ENCODE data around the gene TECPR1.

Gene TECPR1

DNA sequence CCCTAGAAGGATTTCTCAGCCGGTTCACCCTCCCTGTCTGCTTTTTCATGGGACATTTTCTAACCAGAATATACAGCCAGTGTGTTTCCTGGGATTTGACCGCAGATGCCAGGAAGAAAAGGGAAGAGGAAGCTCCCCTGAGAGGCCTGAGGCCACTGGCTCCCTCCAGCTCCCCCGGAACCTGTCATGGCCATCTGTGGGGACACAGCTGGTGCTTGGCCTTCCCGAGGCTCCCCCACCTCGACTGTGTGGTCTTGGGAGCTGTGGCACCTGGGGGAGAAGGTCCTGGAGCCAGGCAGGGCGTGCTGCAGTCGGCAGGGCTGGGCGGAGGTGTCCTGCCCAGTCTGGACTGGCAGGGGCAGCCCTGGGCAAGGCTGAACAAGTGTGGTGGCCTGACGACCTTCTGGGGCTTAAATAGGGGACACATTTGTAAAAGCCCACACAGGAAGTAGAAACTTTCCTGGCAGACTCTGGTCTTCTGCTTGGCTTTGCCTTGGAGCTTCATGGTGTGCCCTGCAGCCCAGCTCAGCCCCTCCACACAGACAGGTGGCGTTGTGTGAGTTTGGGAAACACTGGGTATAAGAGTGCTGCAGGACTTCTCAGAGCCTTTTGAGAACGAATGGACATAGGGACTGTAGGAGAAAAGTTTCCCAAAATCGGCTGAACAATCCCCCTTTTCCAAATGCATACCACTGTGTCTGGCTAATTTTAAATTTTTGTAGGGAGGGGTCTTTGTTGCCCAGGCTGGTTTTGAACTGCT lies 36.2 kb upstream of the TECPR1 start:
- Mint-ChIP-seq H3K27ac (no peak overlapping the region), H3K4me3 (no peak overlapping the region), H3K27me3 (ENCODE audit: low read depth) (no peaks in the 10 kb centered on the region)

DNA sequence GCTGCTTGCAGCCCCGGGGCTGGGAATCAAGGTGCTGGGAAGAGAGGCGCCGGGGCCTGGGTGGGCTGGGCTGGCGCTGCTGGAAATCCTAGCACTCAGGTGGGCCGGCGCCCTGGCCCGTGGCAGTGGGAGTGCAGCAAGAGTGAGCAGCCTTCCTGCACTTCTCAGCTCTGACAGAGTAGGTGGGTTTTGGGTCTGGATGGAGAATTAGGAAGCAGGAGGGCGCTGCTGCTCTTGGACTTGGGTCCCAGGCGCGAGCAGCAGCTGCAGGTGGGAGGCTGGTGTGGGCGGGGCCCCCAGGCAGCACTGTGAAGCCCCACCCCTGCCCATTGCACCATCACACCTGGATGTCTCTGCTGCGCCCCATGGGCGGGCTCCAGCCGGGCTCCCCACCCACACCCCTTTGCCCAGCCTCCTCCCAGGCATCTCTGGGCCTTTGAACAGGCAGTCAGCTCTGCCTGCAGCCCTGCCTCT lies 35.5 kb upstream of the TECPR1 start:
- peaks cover 14% of the 10 kb centered on the region for H3K36me3 Mint-ChIP-seq (ENCODE audit: low read depth)
- no peaks in the 10 kb centered on the region for H3K9me3 Mint-ChIP-seq
- H3K27me3 Mint-ChIP-seq (ENCODE audit: low read depth), result no peaks in the 10 kb centered on the region
- H3K27ac Mint-ChIP-seq, result no peak overlapping the region
- no peak overlapping the region for H3K4me3 Mint-ChIP-seq
- peaks cover 17% of the 10 kb centered on the region for H3K4me1 Mint-ChIP-seq (ENCODE audit: low read depth)

More for the DNA sequence above, 36.2 kb upstream of the TECPR1 start:
- Mint-ChIP-seq H3K9me3 (no peaks in the 10 kb centered on the region), H3K4me1 (ENCODE audit: low read depth) (peaks cover 10% of the 10 kb centered on the region), H3K36me3 (ENCODE audit: low read depth) (peaks cover 6% of the 10 kb centered on the region)

DNA sequence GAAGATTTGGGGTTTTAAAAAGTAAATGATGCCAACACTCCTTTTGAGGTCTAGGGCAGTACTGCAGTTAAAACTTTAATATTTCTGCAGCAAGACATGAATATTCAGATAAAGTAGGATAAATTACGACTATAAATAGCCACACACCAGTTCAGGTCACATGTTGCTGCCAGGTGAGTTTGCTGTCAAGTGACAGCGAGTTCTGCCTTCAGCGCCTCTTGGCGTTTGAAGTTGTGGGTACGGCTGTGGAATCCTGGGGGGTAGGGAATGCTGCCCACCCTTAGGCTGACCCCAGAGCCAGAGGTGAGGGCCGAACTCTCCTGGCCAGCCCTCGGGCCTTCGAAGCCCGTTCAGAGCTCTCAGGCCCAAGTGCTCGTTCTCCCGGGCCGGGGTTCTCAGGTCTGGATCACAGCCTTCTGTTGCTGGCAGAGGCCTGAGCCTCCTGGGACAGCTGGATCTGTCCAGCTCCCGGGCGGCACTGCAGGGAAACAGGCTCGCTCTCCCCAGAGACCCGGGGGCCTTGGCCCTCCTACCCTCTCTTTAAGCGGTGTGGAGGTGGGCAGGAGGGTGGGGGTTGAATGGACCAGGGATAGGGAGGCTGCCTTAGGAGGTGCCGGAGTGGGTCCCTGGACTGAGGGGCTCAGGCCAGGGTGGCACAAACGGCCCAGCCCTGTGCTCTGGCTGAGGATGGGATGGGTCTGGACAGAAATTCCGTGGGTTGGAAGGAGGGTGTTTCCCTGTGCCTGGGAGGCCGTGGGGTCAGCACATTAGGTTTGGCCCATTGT lies 34.9 kb upstream of the TECPR1 start:
- H3K36me3 Mint-ChIP-seq (ENCODE audit: low read depth), result peaks cover 15% of the 10 kb centered on the region

DNA sequence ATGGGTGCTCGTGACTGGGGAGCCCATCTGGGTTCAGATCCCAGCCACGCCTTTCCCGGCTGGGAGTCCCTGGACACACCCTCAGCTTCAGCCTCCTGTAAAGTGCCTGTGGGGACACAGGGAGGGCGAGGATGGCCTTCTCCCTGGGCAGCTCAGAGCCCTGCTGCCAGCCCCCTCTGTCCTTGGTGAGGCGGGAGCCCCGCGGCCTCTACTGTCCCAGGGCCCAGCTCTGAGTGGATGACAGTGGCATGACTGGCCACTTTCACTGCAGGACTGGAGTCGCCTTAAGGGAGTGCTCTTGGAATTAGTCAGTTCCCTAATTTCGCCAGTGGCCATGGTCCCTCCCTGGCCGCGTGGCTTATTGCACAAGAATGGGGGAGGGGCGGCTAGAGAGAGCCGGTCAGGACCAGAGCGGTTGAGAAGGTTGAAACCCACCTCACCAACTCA lies 34.1 kb upstream of the TECPR1 start:
- Mint-ChIP-seq H3K36me3 (ENCODE audit: low read depth) (peaks cover 15% of the 10 kb centered on the region), H3K27ac (no peak overlapping the region)

More for the DNA sequence above, 34.9 kb upstream of the TECPR1 start:
- no peak overlapping the region for H3K4me3 Mint-ChIP-seq
- no peaks in the 10 kb centered on the region for H3K27me3 Mint-ChIP-seq (ENCODE audit: low read depth)
- H3K9me3 Mint-ChIP-seq, result no peaks in the 10 kb centered on the region
- peaks cover 21% of the 10 kb centered on the region for H3K4me1 Mint-ChIP-seq (ENCODE audit: low read depth)
- H3K27ac Mint-ChIP-seq, result no peak overlapping the region

DNA sequence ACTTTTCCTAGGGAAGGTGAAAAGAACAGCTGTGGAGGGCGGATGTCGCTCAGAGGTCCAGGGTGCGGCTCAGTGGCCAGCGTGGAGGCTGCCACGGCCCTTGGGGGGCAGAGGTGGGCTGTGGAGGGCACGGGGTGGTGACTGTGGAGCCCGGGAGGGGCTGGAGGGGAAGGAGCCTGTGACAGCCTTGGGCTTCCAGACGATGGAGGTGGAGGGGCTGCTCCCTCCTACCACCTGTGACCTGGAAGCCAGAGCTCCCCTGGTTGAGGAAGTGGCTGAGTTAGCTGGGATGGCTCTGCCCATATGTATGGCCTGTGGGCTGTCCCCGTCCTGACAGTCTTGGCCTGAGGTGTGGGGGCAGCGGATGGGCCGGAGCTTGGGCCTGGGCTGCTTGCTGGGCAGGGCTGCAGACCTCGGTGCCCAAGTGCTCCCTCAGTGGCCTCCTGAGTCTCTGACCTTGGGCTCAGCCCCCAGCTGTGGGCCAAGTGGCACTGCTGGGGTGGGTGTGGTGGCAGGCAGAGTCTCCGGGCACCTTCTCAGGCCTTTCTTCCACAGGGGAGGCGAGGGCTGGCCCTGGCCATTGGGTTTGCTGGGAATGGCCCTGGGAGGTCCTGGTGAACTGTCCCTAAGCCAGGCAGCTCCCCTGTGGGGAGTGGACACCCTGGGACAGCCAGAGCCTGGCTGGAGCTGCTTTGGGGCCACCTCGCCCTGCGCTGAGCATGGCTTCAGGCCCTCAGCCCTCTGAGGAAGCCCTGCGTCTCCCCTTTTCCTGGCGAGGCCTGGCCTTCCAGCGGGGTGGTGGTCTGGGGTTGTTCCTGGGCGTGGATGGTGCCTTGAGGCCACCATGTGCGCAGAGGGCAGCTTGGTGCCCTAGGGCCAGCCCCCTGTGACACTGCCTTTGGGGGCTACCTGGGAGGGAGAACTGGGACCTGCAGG lies 33.4 kb upstream of the TECPR1 start:
- Mint-ChIP-seq H3K27ac (no peak overlapping the region), H3K36me3 (ENCODE audit: low read depth) (peaks cover 15% of the 10 kb centered on the region), H3K27me3 (ENCODE audit: low read depth) (no peaks in the 10 kb centered on the region), H3K9me3 (no peaks in the 10 kb centered on the region), H3K4me3 (no peak overlapping the region), H3K4me1 (ENCODE audit: low read depth) (peaks cover 24% of the 10 kb centered on the region)

More for the DNA sequence above, 34.1 kb upstream of the TECPR1 start:
- Mint-ChIP-seq H3K9me3 (no peaks in the 10 kb centered on the region), H3K27me3 (ENCODE audit: low read depth) (no peaks in the 10 kb centered on the region), H3K4me3 (no peak overlapping the region), H3K4me1 (ENCODE audit: low read depth) (peaks cover 21% of the 10 kb centered on the region)

DNA sequence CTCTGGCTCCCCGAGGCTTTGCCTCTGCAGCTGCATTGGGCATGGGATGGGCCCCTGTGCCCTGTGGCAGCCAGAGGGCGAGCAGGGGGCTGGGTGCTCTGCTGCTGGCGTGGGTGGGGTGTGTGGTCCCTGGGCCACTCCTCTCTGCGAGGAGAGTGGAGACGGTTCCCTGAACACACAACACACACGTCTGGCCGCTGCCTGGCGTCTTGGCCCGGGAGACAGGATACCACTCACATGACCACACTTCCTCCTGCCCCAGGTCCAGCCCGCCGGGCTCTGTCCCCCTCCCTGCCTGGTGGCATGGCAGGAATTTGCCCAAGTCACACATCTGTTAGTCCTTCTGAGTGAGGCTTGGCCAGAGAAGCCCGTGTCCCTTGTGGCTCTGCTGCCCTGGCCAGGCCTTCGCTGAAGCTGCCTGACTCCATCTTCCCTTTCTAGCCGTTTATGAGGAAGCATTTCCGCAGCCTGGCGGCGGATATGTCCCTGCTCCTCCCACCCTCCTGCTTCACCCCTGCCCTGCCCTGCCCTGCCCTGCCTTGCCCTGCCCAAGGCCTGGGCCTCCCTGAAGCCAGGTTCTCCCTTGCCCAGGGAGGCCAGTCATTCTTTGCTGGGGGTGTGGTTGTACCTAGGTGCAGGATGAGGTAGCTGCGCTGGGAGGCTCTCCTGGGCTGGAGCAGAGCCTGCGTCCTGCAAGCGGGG lies 32.5 kb upstream of the TECPR1 start:
- H3K36me3 Mint-ChIP-seq (ENCODE audit: low read depth), result peaks cover 15% of the 10 kb centered on the region
- H3K27ac Mint-ChIP-seq, result peak overlapping the region; percentile 52
- H3K27me3 Mint-ChIP-seq (ENCODE audit: low read depth), result no peaks in the 10 kb centered on the region
- H3K9me3 Mint-ChIP-seq, result no peaks in the 10 kb centered on the region
- peaks cover 25% of the 10 kb centered on the region for H3K4me1 Mint-ChIP-seq (ENCODE audit: low read depth)
- no peak overlapping the region for H3K4me3 Mint-ChIP-seq

DNA sequence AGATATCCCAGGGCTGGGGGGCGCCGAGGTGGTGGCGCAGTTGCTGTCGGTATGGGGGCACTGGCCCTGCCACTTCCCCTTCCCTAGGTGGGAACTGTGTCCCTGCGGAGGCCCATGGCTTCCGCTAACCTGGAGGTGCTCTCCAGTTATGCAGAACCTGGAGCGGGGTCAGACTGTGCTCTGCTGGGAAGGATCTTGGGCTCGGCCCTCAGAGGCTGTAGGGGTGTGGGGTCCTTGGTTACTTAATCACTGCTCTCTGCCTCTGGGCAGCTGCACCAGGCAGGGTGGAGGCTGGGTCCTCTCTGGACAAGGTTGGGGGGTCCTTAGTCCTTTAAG lies 31.8 kb upstream of the TECPR1 start:
- no peak overlapping the region for H3K27ac Mint-ChIP-seq
- no peaks in the 10 kb centered on the region for H3K27me3 Mint-ChIP-seq (ENCODE audit: low read depth)
- no peaks in the 10 kb centered on the region for H3K9me3 Mint-ChIP-seq
- H3K4me1 Mint-ChIP-seq (ENCODE audit: low read depth), result peaks cover 25% of the 10 kb centered on the region
- H3K4me3 Mint-ChIP-seq, result no peak overlapping the region
- peaks cover 15% of the 10 kb centered on the region for H3K36me3 Mint-ChIP-seq (ENCODE audit: low read depth)

DNA sequence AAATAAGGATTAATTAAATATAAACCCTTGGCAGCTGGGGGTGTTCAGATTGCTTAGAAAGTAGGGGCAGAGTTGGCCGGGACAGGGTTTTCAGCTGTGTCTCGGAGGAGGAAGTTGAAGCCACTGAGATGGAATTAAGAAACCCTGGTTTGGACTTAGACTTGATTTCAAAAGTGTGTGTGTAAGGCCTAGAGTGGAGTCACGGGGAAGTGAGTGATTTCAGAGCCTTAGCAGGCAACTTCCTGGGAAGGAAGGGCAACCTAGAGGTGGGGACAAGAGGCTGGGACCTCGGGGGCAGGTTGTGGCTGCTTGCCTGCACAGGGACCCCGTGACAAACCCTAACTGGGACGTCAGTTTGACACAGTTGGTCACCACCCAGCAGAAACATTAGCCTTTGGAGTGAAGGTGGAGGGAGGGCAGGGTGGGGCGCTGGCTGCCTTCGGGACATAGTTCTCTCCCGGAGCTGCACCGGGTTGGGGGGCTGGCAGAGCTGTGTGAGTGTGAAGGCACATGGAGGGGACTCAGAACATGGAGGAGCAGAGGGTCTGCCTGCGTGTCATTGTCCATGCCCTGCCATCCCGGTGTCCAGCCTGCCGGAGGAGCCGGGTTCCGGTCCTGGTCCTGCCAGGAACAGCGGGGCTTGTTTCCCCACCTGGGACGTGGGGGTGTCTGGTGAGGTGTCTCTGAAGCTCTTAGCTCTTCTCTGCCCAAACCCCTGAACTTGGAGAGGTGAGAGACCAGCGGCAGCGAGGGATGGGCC lies 31.3 kb upstream of the TECPR1 start:
- Mint-ChIP-seq H3K4me3 (peak overlapping the region; percentile 84), H3K4me1 (ENCODE audit: low read depth) (peaks cover 25% of the 10 kb centered on the region), H3K27ac (peak overlapping the region; percentile 49), H3K36me3 (ENCODE audit: low read depth) (peaks cover 14% of the 10 kb centered on the region), H3K9me3 (no peaks in the 10 kb centered on the region), H3K27me3 (ENCODE audit: low read depth) (no peaks in the 10 kb centered on the region)

DNA sequence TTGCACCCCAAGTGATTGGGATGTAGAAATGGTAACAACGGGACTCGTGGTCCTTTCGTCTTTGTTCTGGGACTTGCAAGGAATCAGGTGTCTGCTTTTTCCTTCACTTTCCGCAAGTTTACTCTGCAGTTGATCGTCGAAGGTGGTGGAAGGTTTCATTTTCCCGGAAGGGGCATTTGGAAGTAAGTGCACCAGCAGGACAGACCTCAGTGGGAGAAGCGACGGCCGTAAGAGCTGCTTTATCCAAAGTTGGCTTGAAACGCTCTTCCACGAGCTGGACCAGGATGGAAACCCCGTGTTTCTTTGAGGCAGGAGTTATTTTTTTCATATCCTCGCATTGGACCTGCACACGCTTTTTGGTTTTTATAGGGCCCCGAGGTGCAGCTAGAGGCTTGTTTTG lies 30.7 kb upstream of the TECPR1 start:
- H3K27me3 Mint-ChIP-seq (ENCODE audit: low read depth), result no peaks in the 10 kb centered on the region
- H3K4me3 Mint-ChIP-seq, result peak overlapping the region; percentile 84
- peaks cover 25% of the 10 kb centered on the region for H3K4me1 Mint-ChIP-seq (ENCODE audit: low read depth)
- H3K27ac Mint-ChIP-seq, result peak overlapping the region; percentile 49
- no peaks in the 10 kb centered on the region for H3K9me3 Mint-ChIP-seq
- peaks cover 14% of the 10 kb centered on the region for H3K36me3 Mint-ChIP-seq (ENCODE audit: low read depth)

DNA sequence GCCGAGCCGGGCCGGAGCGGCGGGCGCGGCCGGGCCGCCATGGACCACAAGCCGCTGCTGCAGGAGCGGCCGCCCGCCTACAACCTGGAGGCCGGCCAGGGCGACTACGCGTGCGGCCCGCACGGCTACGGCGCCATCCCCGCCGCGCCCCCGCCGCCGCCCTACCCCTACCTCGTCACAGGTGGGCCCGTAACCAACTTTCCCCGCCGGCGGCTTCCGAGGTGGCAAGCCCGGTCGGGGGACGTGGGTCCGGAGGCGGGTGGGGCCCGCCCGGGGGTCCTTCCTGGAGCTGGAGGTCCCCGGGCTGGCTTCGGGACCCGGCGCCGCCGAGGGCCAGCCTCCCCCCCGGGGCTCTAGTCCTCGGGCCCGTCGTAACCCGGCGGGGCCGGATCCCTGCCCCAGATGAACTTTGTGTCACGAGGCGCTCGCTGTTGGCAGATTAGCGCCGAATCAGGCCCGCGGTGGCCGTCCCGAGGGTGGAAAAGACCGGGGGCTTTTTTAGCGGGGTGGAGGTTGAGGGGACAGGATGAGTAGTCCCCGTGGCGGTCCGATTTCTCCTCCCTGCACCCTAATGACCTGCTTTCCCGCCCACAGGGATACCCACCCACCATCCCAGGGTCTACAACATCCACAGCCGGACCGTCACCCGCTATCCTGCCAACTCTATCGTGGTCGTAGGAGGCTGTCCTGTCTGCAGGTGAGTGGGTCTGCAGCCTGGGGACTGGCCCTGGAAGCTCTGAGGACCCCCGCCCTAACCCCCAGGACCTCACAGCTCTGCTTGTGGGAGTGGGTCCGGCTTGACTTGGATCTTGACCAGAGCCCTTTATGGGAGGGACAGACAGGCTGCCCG lies 29.9 kb upstream of the TECPR1 start:
- peaks cover 14% of the 10 kb centered on the region for H3K36me3 Mint-ChIP-seq (ENCODE audit: low read depth)
- peak overlapping the region; percentile 49 for H3K27ac Mint-ChIP-seq

DNA sequence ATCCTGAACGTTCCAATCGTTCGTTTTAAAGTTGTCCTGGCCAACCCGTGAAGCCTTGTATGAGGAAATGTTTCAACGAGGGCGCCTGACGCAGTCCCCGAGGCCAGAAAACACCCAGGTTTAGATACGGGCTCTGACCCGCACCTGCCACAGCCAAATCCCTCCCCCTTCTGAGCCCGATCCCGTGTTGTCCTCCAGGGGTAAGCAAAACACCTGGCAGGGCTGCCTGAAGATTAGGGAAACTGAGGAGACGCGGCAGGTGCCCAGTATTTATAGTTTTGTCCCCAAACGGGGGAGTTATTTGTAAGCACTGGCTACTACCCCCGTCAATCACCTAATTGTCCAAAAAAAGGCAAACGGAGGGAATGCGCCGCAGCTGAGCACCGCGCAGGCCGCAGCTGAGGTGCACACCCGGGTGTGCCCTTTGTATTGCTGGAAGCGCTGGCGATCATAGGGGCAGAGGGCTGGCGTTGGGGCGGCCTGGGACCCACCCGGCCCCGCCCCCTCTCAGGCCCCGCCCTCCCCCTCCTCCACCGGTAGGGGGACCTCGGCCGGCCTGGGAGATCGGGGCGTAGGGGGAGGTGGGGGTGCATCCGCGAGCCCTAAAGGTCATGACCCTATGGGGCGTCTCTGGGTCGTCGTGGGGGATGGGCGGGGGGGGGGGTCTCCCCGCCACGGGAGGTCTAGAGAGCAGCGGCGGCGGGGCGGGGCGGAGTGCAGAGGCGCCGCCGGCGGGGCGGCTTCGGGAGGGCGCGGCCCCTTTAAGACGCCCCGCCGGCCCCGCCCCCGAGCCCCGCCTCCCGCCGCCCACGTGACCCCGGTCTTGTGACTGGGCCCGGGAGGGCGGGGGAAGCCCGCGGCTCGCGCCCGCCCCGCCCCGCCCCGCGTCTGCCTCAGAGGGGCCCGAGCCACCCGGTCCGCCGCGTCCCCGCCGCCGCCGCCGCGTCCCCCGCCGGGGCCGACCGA lies 29.0 kb upstream of the TECPR1 start, which contains the start of gene BRI3:
TSS of gene BRI3 (plus strand) at position 896 of the 966 bp plus-strand sequence. CDS start 110 bp downstream, outside the sequence.
- Mint-ChIP-seq H3K9me3 (no peaks in the 10 kb centered on the region), H3K27me3 (ENCODE audit: low read depth) (no peaks in the 10 kb centered on the region), H3K36me3 (ENCODE audit: low read depth) (peaks cover 14% of the 10 kb centered on the region), H3K4me3 (peak within 1 kb of the TSS; percentile 84), H3K4me1 (ENCODE audit: low read depth) (peaks cover 25% of the 10 kb centered on the region), H3K27ac (peak within 1 kb of the TSS; percentile 74)

More for the DNA sequence above, 29.9 kb upstream of the TECPR1 start:
- Mint-ChIP-seq H3K4me3 (peak overlapping the region; percentile 84), H3K27me3 (ENCODE audit: low read depth) (no peaks in the 10 kb centered on the region), H3K9me3 (no peaks in the 10 kb centered on the region), H3K4me1 (ENCODE audit: low read depth) (peaks cover 25% of the 10 kb centered on the region)

Measured in T-helper 1 cell treated with Interleukin-12 subunit alpha and Interleukin-12 subunit beta and Interleukin-4 antibody, amounts not matched to agents 30 μg/mL and 1 μg/mL, for 36 hours (primary cell).